IPS-18c (cell line): ENCODE results near the gene VAMP4.
"Not testable (repeated sequence)": the region's sequence is repeated elsewhere in the genome, so short reads cannot be mapped to it uniquely, and the experiment has no call there.

Experiments
- H3K4me3 ChIP-seq: 2 replicates; pipeline ENCODE4 v1.7.0; 2013; ENCODE audit warnings: low read depth, mild to moderate bottlenecking, low read length, moderate library complexity; ENCODE audit not compliant: insufficient read depth
- H3K9me3 ChIP-seq: one replicate; pipeline ENCODE4 v1.6.1; 2013; ENCODE audit warnings: mild to moderate bottlenecking, low read length, moderate library complexity; ENCODE audit not compliant: control insufficient read depth, insufficient read depth

Gene VAMP4

DNA sequence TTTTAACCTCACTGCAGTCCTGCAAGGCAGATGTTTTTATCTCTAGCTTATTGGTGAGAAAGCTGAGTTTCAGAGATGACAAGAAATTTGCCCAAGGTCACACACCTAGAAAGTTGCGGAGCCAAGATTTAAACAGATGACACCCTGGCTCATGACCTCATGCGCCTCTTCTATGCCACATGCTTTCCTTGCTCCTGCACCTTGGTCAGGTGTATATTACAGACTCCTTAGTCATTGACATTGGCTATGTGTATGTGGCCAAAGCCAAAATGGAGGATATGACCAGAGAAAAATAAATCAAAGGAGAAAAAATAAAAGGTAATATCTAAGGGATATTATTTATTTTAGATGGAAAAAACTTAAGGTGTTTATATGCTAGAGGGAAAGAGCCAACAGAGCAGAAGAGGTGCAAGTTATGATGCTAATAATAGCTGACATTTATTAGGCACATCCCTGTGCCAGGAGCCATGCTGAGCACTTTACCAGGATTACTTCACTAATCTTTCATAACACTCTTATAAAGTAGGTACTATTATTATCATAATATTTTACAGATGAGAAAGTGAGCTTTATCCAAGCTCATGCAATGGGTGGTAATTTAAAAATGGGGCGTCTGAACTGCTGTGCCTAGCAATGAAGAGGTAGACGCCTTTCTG, 75.6 kb downstream of the VAMP4 start:
- H3K4me3 ChIP-seq: no peak overlapping the region
- H3K9me3 ChIP-seq: no peaks in the 10 kb centered on the region

GRCh38 chr1:171664976-171665375, 76.9 kb downstream of the VAMP4 start:
- no peaks in the 10 kb centered on the region for H3K9me3 ChIP-seq
- H3K4me3 ChIP-seq: no peak overlapping the region

GRCh38 chr1:171663854-171664575, 77.8 kb downstream of the VAMP4 start:
- H3K4me3 ChIP-seq: no peak overlapping the region
- no peaks in the 10 kb centered on the region for H3K9me3 ChIP-seq

- Histone ChIP-seq H3K4me3 (no peak overlapping the region), H3K9me3 (no peaks in the 10 kb centered on the region)
Observed at GRCh38 chr1:171663036-171663853, 78.6 kb downstream of the VAMP4 start.

GRCh38 chr1:171661076-171661650, 80.7 kb downstream of the VAMP4 start:
- no peak overlapping the region for H3K4me3 ChIP-seq
- H3K9me3 ChIP-seq: no peaks in the 10 kb centered on the region

- not testable (repeated sequence) for H3K4me3 ChIP-seq
Observed at GRCh38 chr1:171656206-171656605, 85.7 kb downstream of the VAMP4 start.

GRCh38 chr1:171655746-171656116, 86.1 kb downstream of the VAMP4 start:
- no peaks in the 10 kb centered on the region for H3K9me3 ChIP-seq

More at GRCh38 chr1:171656206-171656605, 85.7 kb downstream of the VAMP4 start:
- not testable (repeated sequence) for H3K9me3 ChIP-seq

DNA sequence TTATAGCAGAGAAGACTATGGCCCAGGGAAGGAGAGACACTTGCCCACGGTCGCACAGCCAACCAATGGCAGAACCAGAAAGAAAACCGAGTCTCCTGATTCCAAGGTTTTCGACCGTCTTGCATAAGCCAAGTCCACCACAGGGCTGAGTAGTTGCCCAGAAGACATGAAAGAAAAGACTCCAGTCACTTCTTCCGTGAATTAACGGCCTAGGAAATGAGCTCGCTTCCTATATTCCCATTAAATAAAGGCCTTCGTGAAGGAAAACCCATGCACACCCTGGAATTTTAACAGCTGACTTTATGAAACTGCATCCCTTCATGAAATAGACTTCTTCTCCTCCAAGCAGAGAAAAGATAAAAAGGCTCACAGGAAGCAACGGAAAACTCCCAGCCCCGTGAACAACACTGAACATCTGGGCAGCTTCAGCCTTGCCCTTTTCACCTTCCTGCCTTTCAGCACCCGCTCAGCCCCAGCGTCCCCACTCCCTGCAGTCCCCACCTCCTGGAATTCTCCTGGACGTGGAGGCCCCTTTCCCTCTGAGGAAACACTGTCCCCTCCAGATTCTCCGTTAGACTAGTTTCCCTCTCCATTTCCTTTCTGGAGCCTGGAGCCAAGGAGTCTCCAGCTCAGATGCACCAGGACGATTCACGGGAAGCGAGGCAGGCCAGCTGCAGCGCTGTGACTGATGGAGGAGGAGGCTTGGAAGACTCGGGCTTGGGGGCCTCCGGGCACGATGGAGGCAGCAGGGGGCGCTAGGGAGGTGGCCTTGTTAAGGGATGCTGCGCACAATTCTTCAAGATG, 86.7 kb downstream of the VAMP4 start:
- H3K4me3 ChIP-seq: no peak overlapping the region
- H3K9me3 ChIP-seq: no peaks in the 10 kb centered on the region

More at GRCh38 chr1:171655746-171656116, 86.1 kb downstream of the VAMP4 start:
- no peak overlapping the region for H3K4me3 ChIP-seq

DNA sequence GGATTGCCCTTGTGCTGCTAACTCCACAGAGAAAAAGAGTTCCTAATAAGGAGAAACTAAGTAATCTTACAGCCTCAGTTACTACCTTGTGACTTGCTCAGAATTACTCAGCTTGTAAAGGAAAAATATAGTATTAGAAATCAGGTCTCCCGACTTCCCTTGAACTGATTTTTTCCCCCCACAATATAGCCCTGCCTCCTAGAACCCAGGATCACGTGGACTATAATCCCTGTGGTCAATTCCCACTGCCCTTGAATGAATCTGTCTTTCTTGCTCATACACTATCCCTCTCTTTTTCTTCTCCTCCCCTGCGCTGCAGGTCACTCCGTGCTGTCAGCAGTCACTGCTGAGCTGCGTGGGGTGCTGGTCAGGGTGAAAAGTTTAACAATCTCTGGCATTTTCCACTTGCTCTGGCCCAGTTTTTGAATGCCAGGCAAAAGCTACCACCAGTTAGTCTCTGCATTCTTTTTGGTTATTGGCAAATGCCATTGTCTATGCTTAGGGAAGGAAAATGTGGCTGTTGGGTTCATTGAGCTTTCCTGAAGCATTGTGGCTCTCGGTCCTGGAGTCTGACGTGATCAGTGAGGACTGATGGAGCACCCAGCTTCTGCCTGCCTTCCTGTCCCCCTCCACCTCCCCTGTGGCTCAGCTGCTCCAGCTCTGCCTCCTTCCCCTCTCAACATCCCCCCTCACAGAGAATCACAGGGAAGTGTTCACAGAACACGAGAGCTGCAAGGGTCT, 87.5 kb downstream of the VAMP4 start:
- H3K4me3 ChIP-seq: no peak overlapping the region
- H3K9me3 ChIP-seq: no peaks in the 10 kb centered on the region

DNA sequence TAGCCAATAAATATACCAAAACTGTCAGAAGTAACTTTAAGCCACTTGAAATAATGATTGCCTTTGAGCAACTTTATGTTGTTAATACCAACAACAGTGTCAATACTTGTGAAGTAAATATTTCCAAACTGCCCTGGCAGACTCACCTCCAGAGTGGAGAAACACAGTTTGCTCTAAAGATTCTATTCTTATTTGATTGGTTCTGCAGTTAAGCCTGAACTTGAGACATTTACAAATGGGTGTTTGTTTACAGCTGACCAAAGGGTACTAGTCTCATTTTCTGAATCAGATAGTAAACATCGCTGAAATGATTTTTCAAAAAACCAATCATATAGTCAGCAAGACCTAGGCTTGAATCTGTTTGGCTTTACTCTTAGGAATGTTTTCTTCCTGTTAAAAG, 88.1 kb downstream of the VAMP4 start:
- Histone ChIP-seq H3K4me3 (no peak overlapping the region), H3K9me3 (no peaks in the 10 kb centered on the region)

DNA sequence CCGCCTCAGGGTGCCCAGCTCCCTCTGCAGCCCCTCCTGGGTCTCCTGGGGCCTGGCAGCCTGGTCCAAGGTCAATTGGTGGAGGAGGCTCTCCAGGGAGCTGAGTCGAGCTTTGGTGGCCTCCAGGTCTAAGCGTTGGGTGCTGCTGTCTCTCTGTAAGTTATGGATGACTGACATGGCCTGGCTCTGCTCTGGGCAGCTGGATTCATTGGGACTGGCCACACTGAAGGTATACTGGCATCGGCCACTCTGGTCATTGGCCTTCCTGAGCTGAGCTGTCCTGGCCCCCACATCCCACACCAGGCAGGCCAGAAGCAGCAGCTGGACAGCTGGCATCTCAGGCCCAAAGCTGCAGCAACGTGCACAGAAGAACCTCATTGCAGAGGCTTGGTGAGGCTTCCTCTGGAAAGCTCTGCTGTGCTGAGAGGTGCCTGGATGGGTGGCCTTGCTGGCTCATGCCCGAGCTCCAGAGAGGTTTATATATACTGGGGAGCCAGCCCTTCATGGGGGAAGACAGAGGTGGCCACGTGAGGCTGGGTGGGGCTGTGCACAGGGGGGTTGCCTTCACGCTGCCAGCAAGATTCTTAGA, 89.5 kb downstream of the VAMP4 start, which contains the start of gene MYOC:
Gene MYOC (minus strand): TSS at position 455 of the 589 bp plus-strand sequence. CDS start 77 bp downstream, at position 378.
- Histone ChIP-seq H3K9me3 (no peaks in the 10 kb centered on the region), H3K4me3 (no peak within 1 kb of the TSS)
